Measurements from ENCODE around the gene RRP9. TPM values are rescaled to one million over a fixed set of nuclear protein-coding genes. Genes with fewer than 3 reads are reported as not detected.

RRP9 gene
- total RNA-seq, 1 experiment from 2014 or later: 71.3 TPM

DNA sequence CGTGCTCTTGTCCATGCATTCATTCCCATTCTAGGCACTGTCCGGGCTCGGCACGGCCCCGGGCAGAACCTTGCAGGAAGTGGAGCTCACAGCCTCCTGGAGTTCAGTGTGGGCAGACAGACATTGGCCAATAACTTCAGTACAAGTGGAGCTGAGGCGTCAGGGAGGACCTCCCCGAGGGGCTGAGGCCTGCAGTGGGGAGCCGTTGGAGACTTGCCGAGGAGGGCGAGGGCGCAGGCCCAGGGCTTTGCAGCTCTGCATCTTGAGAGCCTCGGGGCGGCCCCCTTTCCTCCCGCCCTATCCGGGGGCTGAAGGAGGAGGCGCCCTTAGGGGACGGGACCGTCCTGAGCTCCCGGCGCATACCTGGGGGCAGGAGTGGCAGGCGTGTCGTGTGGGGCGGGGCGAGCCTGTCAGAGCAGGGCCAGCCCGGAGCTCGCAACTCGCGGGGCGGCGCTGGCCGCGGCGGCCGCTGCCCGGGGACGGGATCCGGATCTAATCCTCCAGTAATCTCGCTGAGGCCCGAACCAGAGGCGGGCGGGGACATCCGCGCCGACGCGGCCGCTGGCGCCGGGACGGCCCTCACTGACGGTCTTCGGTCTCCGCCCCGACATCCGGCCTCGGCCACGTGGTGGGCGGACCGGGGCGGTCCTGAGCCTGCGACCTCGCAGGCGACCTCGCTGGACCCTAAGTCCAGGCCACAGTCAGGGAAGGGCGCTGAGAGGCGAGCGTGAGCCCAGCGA lies 41.3 kb upstream of the RRP9 start, which contains the start of gene ACY1 (continued):
- TF ChIP-seq, protein P1, sequence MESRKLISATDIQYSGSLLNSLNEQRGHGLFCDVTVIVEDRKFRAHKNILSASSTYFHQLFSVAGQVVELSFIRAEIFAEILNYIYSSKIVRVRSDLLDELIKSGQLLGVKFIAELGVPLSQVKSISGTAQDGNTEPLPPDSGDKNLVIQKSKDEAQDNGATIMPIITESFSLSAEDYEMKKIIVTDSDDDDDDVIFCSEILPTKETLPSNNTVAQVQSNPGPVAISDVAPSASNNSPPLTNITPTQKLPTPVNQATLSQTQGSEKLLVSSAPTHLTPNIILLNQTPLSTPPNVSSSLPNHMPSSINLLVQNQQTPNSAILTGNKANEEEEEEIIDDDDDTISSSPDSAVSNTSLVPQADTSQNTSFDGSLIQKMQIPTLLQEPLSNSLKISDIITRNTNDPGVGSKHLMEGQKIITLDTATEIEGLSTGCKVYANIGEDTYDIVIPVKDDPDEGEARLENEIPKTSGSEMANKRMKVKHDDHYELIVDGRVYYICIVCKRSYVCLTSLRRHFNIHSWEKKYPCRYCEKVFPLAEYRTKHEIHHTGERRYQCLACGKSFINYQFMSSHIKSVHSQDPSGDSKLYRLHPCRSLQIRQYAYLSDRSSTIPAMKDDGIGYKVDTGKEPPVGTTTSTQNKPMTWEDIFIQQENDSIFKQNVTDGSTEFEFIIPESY (IDR thresholded peaks at IDR 0.05; ENCODE audit: extremely low read depth, insufficient replicate concordance, low read length): no peak
- TF ChIP-seq JUND (IDR thresholded peaks at IDR 0.05): no peak
- TF ChIP-seq, protein P2, sequence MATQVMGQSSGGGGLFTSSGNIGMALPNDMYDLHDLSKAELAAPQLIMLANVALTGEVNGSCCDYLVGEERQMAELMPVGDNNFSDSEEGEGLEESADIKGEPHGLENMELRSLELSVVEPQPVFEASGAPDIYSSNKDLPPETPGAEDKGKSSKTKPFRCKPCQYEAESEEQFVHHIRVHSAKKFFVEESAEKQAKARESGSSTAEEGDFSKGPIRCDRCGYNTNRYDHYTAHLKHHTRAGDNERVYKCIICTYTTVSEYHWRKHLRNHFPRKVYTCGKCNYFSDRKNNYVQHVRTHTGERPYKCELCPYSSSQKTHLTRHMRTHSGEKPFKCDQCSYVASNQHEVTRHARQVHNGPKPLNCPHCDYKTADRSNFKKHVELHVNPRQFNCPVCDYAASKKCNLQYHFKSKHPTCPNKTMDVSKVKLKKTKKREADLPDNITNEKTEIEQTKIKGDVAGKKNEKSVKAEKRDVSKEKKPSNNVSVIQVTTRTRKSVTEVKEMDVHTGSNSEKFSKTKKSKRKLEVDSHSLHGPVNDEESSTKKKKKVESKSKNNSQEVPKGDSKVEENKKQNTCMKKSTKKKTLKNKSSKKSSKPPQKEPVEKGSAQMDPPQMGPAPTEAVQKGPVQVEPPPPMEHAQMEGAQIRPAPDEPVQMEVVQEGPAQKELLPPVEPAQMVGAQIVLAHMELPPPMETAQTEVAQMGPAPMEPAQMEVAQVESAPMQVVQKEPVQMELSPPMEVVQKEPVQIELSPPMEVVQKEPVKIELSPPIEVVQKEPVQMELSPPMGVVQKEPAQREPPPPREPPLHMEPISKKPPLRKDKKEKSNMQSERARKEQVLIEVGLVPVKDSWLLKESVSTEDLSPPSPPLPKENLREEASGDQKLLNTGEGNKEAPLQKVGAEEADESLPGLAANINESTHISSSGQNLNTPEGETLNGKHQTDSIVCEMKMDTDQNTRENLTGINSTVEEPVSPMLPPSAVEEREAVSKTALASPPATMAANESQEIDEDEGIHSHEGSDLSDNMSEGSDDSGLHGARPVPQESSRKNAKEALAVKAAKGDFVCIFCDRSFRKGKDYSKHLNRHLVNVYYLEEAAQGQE (IDR thresholded peaks at IDR 0.05; ENCODE audit: low read depth): no peak
- TF ChIP-seq SP1 (IDR thresholded peaks at IDR 0.05; ENCODE audit: low read depth): no peak

DNA sequence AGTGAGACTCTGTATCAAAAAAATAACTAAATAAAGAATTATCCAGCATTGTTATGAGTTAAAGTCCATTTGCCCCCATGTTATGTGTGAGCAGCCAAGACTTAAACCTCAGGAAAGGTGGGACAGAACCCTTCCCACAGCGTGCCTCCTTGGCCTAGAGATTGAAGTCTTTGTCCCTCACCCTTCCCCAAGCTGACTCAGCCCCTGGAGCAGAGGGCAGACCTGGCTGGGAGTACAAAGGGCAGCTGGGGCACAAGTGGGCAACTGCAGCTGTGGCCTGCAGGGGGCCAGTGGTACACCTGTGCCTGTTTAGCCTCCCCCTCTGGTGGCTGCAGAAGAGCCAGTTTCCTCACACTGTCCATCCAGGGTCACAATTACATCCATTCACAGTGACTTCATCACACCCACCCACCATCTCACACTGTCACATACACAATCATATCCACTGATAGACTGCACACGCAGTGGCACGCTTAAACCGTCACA lies 40.7 kb upstream of the RRP9 start:
- ChIA-PET POLR2A (interaction anchor here (0.8 to 4.3 kb wide), 12 partner anchors 9 to 598 kb away, joined by 3 to 47 read pairs (median 6); partner anchors contain the start of genes ABHD14A, ABHD14B, DUSP7 and MANF), CTCF (interaction anchor here (0.9 to 3.3 kb wide), 12 partner anchors 9 to 264 kb away, joined by 3 to 47 read pairs (median 6); partner anchors contain the start of genes ABHD14A, ABHD14B, PARP3 and PCBP4), RAD21 (ENCODE audit: low non-redundant PET in 1 of 2, low total read pairs in 2 of 2, uncharacterized antibody in 2 of 2, unreplicated experiment in 2 of 2) (interaction anchor here (0.9 to 1.1 kb wide), 2 partner anchors 9 to 141 kb away, joined by 3 read pairs; no protein-coding TSS in a partner anchor)
- Histone ChIP-seq H4K20me1 (ENCODE audit: insufficient read depth) (no peaks in the 10 kb centered on the region), H3K27ac (ENCODE audit: low read depth, low read length) (peak overlapping the region; percentile 82), H3K9ac (ENCODE audit: low read length) (peak overlapping the region; percentile 79), H3K9me2 (ENCODE audit: insufficient read depth) (no peaks in the 10 kb centered on the region), H3K27me3 (ENCODE audit: insufficient read depth, low read length) (no peaks in the 10 kb centered on the region), H2AFZ (ENCODE audit: low read depth, low read length, poor library complexity, severe bottlenecking) (no peak overlapping the region), H3K9me3 (ENCODE audit: control insufficient read depth in 1 of 2, insufficient read depth in 1 of 2, low read depth in 1 of 2, low read length in 2 of 2) (no peaks in the 10 kb centered on the region), H3K36me3 (ENCODE audit: control insufficient read depth in 1 of 2, insufficient read depth in 2 of 2, low read length in 2 of 2) (no peaks in the 10 kb centered on the region), H3K4me3 (replicated peaks in 1 of 2; ENCODE audit: low read depth in 1 of 2, low read length in 2 of 2) (peak overlapping the region; percentile 75 to 86), H3K4me1 (ENCODE audit: control insufficient read depth in 1 of 2, insufficient read depth in 2 of 2, low read length in 2 of 2) (peaks cover 24 to 56% of the 10 kb centered on the region in 2 experiments), H3K79me2 (ENCODE audit: insufficient read depth, low read length) (peaks cover 12% of the 10 kb centered on the region), H3K4me2 (ENCODE audit: low read length) (peak overlapping the region; percentile 98)
- ATAC-seq (peak; percentile 73), DNase-seq (ENCODE audit: low read depth, low spot score) (peak; percentile 57)
- BruUV-seq (replicated peaks): TSS peak; percentile 77
- no peak for TF ChIP-seq CBX3 (IDR thresholded peaks at IDR 0.05; ENCODE audit: low read depth)
- TF ChIP-seq TCF7L2 (IDR thresholded peaks at IDR 0.05; ENCODE audit: borderline replicate concordance, extremely low read depth, insufficient read depth, insufficient read length): peak; percentile 61
- TF ChIP-seq, protein P3, sequence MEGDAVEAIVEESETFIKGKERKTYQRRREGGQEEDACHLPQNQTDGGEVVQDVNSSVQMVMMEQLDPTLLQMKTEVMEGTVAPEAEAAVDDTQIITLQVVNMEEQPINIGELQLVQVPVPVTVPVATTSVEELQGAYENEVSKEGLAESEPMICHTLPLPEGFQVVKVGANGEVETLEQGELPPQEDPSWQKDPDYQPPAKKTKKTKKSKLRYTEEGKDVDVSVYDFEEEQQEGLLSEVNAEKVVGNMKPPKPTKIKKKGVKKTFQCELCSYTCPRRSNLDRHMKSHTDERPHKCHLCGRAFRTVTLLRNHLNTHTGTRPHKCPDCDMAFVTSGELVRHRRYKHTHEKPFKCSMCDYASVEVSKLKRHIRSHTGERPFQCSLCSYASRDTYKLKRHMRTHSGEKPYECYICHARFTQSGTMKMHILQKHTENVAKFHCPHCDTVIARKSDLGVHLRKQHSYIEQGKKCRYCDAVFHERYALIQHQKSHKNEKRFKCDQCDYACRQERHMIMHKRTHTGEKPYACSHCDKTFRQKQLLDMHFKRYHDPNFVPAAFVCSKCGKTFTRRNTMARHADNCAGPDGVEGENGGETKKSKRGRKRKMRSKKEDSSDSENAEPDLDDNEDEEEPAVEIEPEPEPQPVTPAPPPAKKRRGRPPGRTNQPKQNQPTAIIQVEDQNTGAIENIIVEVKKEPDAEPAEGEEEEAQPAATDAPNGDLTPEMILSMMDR (IDR thresholded peaks at IDR 0.05 in 2 of 3, conservative IDR thresholded peaks at IDR 0.05 in 1 of 3; ENCODE audit: borderline replicate concordance in 1 of 3, insufficient read depth in 1 of 3, low read depth in 2 of 3, low read length in 2 of 3): peak in 2 of 3 experiments; percentile 83 to 88; a peak in 4 of 6 replicates
- intact Hi-C loops (cut with micrococcal nuclease): loop anchor here (5.0 kb wide), 1 partner anchor 265 kb away; no protein-coding TSS in a partner anchor
